ENCODE measurements around the gene UPF2. TPM values are rescaled to one million over a fixed set of nuclear protein-coding genes. Genes with fewer than 3 reads are reported as not detected.

Gene UPF2
- total and polyA plus RNA-seq, 10 of the 15 experiments (the other 5 are each of a cell fraction or from before 2014, with no cell fraction given), result 21.0 to 44.4 (median 25.9) TPM

GRCh38 chr10:11901036-11901301, 141.6 kb downstream of the UPF2 start (continued):
- TF ChIP-seq, protein P1, sequence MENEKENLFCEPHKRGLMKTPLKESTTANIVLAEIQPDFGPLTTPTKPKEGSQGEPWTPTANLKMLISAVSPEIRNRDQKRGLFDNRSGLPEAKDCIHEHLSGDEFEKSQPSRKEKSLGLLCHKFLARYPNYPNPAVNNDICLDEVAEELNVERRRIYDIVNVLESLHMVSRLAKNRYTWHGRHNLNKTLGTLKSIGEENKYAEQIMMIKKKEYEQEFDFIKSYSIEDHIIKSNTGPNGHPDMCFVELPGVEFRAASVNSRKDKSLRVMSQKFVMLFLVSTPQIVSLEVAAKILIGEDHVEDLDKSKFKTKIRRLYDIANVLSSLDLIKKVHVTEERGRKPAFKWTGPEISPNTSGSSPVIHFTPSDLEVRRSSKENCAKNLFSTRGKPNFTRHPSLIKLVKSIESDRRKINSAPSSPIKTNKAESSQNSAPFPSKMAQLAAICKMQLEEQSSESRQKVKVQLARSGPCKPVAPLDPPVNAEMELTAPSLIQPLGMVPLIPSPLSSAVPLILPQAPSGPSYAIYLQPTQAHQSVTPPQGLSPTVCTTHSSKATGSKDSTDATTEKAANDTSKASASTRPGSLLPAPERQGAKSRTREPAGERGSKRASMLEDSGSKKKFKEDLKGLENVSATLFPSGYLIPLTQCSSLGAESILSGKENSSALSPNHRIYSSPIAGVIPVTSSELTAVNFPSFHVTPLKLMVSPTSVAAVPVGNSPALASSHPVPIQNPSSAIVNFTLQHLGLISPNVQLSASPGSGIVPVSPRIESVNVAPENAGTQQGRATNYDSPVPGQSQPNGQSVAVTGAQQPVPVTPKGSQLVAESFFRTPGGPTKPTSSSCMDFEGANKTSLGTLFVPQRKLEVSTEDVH (IDR thresholded peaks at IDR 0.05; ENCODE audit: low read depth, partially characterized antibody), result no peak
- TF ChIP-seq NR2F1 (conservative IDR thresholded peaks at IDR 0.05), result no peak
- TF ChIP-seq IKZF2 (IDR thresholded peaks at IDR 0.05), result no peak
- TF ChIP-seq, protein P2, sequence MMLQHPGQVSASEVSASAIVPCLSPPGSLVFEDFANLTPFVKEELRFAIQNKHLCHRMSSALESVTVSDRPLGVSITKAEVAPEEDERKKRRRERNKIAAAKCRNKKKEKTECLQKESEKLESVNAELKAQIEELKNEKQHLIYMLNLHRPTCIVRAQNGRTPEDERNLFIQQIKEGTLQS (IDR thresholded peaks at IDR 0.05; ENCODE audit: borderline replicate concordance, extremely low read depth, low read depth, low read length), result no peak
- TF ChIP-seq, protein P3, sequence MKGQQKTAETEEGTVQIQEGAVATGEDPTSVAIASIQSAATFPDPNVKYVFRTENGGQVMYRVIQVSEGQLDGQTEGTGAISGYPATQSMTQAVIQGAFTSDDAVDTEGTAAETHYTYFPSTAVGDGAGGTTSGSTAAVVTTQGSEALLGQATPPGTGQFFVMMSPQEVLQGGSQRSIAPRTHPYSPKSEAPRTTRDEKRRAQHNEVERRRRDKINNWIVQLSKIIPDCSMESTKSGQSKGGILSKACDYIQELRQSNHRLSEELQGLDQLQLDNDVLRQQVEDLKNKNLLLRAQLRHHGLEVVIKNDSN (IDR thresholded peaks at IDR 0.05; ENCODE audit: borderline replicate concordance, extremely low read length, insufficient read depth, low read depth, low read length), result no peak
- TF ChIP-seq IRF5 (IDR thresholded peaks at IDR 0.05; ENCODE audit: borderline replicate concordance), result no peak
- no peak for TF ChIP-seq HSF1 (IDR thresholded peaks at IDR 0.05; ENCODE audit: low read depth, low read length)

Data from GM12878 (cell line).